ENCODE data around the gene CNTN5. TPM values are rescaled to one million over a fixed set of nuclear protein-coding genes. Genes with fewer than 3 reads are reported as not detected.

CNTN5 gene
- total RNA-seq, 2 donors from 2014 or later = 0.78 TPM; not detected in 1

GRCh38 chr11:99148352-99148751, 127.6 kb downstream of the CNTN5 start:
- Histone ChIP-seq H3K4me3 (no peak overlapping the region), H3K27ac (no peak overlapping the region), H3K9me3 (no peaks in the 10 kb centered on the region), H3K4me1 (no peaks in the 10 kb centered on the region), H3K27me3 (no peaks in the 10 kb centered on the region), H3K36me3 (replicated peaks in 1 of 2; ENCODE audit: insufficient read depth in 1 of 2, low read depth in 2 of 2) (no peaks in the 10 kb centered on the region)
- ATAC-seq (no peak), DNase-seq (no peak)
- intact Hi-C loops (cut with DNase I) = no loop called here
- TF ChIP-seq CTCF (IDR thresholded peaks at IDR 0.05) = no peak
- no peak for TF ChIP-seq POLR2A (IDR thresholded peaks at IDR 0.05)

GRCh38 chr11:99154277-99154676, 133.5 kb downstream of the CNTN5 start:
- no peak for ATAC-seq
- Histone ChIP-seq H3K9me3 (no peaks in the 10 kb centered on the region), H3K27me3 (no peaks in the 10 kb centered on the region), H3K4me1 (no peaks in the 10 kb centered on the region), H3K27ac (no peak overlapping the region), H3K4me3 (no peak overlapping the region), H3K36me3 (replicated peaks in 1 of 2; ENCODE audit: insufficient read depth in 1 of 2, low read depth in 2 of 2) (no peaks in the 10 kb centered on the region)
- WGBS, 2 donors = 47 to 56% methylated on average over 5 of the region's 5 CpGs
- DNase-seq = no peak
- intact Hi-C loops (cut with DNase I) = no loop called here
- TF ChIP-seq POLR2A (IDR thresholded peaks at IDR 0.05) (no peak), CTCF (IDR thresholded peaks at IDR 0.05) (no peak)

- Histone ChIP-seq H3K27me3 (no peaks in the 10 kb centered on the region), H3K27ac (no peak overlapping the region), H3K9me3 (no peaks in the 10 kb centered on the region), H3K4me1 (no peaks in the 10 kb centered on the region), H3K36me3 (replicated peaks in 1 of 2; ENCODE audit: insufficient read depth in 1 of 2, low read depth in 2 of 2) (no peaks in the 10 kb centered on the region), H3K4me3 (no peak overlapping the region)
- 40 to 46% methylated on average over 2 of the region's 2 CpGs for WGBS, 2 donors
- ATAC-seq = no peak
- intact Hi-C loops (cut with DNase I) = no loop called here
- TF ChIP-seq POLR2A (IDR thresholded peaks at IDR 0.05) (no peak), CTCF (IDR thresholded peaks at IDR 0.05) (no peak)
- no peak for DNase-seq
Observed at GRCh38 chr11:99160447-99160846, 139.7 kb downstream of the CNTN5 start.

- Histone ChIP-seq H3K9me3 (no peaks in the 10 kb centered on the region), H3K36me3 (replicated peaks in 1 of 2; ENCODE audit: insufficient read depth in 1 of 2, low read depth in 2 of 2) (no peaks in the 10 kb centered on the region), H3K27ac (no peak overlapping the region), H3K4me3 (no peak overlapping the region), H3K27me3 (no peaks in the 10 kb centered on the region), H3K4me1 (no peaks in the 10 kb centered on the region)
- intact Hi-C loops (cut with DNase I) = no loop called here
- 65 to 69% methylated on average over 5 of the region's 5 CpGs for WGBS, 2 donors
- DNase-seq = no peak
- ATAC-seq = no peak
- TF ChIP-seq CTCF (IDR thresholded peaks at IDR 0.05) (no peak), POLR2A (IDR thresholded peaks at IDR 0.05) (no peak)
Observed at GRCh38 chr11:99162819-99163218, 142.1 kb downstream of the CNTN5 start.

DNA sequence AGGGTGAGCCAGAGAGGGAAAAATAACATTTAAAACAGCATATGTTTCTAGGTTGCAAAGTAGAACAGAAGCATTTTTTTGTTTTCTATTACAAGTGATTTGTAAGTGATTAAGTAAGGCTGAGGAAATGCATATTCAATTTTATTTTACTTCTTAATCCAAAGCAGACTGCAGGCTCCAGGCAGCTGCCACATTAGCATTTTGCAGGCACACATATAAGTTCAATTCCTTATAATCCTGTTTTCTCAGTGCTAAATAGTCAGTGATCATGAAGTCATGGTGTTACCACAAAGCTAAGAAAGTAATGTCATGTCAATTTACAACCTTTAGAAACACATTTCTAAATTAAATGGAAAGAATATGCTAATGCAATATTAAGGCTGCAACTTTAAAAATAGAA, 149.8 kb downstream of the CNTN5 start:
- Histone ChIP-seq H3K4me1 (no peaks in the 10 kb centered on the region), H3K9me3 (no peaks in the 10 kb centered on the region), H3K4me3 (no peak overlapping the region), H3K27me3 (no peaks in the 10 kb centered on the region), H3K36me3 (replicated peaks in 1 of 2; ENCODE audit: insufficient read depth in 1 of 2, low read depth in 2 of 2) (no peaks in the 10 kb centered on the region), H3K27ac (no peak overlapping the region)
- DNase-seq (no peak), ATAC-seq (no peak)
- TF ChIP-seq CTCF (IDR thresholded peaks at IDR 0.05) = no peak
- no peak for TF ChIP-seq POLR2A (IDR thresholded peaks at IDR 0.05)
- intact Hi-C loops (cut with DNase I) = no loop called here
